ENCODE results near the gene CHD5. TPM values are rescaled to one million over a fixed set of nuclear protein-coding genes. Genes with fewer than 3 reads are reported as not detected.

CHD5 gene
- total RNA-seq, 1 donor from 2014 or later = 0.42 TPM

GRCh38 chr1:6141592-6141991, 38.5 kb downstream of the CHD5 start:
- Mint-ChIP-seq H3K36me3 (ENCODE audit: low read depth) (peaks cover 3% of the 10 kb centered on the region), H3K9me3 (ENCODE audit: low read depth) (no peaks in the 10 kb centered on the region), H3K4me1 (ENCODE audit: low read depth) (no peaks in the 10 kb centered on the region), H3K27ac (ENCODE audit: unreplicated experiment) (no peak overlapping the region), H3K27me3 (ENCODE audit: low read depth) (peaks cover 13% of the 10 kb centered on the region), H3K4me3 (ENCODE audit: unreplicated experiment) (no peak overlapping the region)
- peak; percentile 17 for TF ChIP-seq CTCF (IDR thresholded peaks at IDR 0.05)
- DNase-seq (ENCODE audit: low spot score) = peak; percentile 37

GRCh38 chr1:6140413-6140812, 39.7 kb downstream of the CHD5 start:
- no peak for DNase-seq (ENCODE audit: low spot score)
- no peak for TF ChIP-seq CTCF (IDR thresholded peaks at IDR 0.05)
- Mint-ChIP-seq H3K27ac (ENCODE audit: unreplicated experiment) (no peak overlapping the region), H3K27me3 (ENCODE audit: low read depth) (peaks cover 10% of the 10 kb centered on the region), H3K4me1 (ENCODE audit: low read depth) (no peaks in the 10 kb centered on the region), H3K4me3 (ENCODE audit: unreplicated experiment) (no peak overlapping the region), H3K9me3 (ENCODE audit: low read depth) (no peaks in the 10 kb centered on the region), H3K36me3 (ENCODE audit: low read depth) (peaks cover 3% of the 10 kb centered on the region)

DNA sequence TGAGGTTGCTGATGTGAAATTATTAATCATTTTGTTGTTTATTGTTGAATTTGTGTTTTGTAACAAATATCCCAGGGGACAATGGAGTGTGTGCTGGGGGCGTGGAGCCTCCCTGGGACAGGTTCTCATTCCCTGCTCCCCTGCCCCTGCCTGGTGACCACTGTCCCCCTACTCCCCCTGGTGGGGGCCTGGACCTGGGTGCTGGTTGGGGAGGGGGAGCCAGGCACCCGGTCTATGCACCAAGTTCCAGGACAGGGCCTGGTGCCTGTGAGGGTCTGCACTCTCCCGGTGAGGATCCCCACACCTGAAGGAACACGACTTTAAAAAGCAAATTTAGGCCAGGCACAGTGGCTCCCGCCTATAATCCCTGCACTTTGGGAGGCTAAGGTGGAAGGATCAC, 42.4 kb downstream of the CHD5 start:
- no peak for TF ChIP-seq CTCF (IDR thresholded peaks at IDR 0.05)
- Mint-ChIP-seq H3K4me3 (ENCODE audit: unreplicated experiment) (no peak overlapping the region), H3K4me1 (ENCODE audit: low read depth) (no peaks in the 10 kb centered on the region), H3K27ac (ENCODE audit: unreplicated experiment) (no peak overlapping the region), H3K36me3 (ENCODE audit: low read depth) (peaks cover 2% of the 10 kb centered on the region), H3K9me3 (ENCODE audit: low read depth) (peaks cover 1% of the 10 kb centered on the region), H3K27me3 (ENCODE audit: low read depth) (peaks cover 5% of the 10 kb centered on the region)
- DNase-seq (ENCODE audit: low spot score) = peak; percentile 56

DNA sequence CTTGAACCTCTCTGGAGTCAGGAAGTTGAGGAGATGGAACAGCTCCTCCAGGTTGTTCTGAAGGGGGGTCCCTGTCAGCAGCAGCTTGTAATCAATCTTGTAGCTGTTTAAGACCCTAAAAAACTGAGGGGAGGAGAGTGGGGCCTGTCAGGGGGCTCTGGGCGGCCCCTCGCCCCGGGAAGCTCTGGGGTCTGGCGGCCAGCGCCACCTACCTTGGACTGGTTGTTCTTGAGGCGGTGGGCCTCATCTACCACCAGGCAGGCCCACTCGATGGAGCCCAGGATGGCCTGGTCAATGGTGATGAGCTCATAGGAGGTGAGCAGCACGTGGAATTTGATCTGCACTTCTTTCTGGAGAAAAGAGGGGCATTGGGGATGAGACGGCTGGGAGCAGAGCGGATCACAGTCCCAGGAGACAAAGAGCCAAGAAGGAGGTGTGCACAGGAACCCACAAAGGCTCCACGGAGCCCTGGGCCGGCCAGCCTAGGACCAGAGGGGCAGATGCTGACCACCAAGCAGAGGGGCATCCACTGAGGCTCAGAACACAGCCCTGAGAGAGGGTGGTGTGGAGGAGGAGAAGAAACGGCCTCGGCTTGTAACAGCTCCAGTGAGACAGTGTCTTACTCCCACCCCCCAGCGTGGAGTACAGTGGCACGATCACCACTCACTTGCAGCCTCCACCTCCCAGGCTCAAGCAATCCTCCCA, 43.5 kb downstream of the CHD5 start:
- Mint-ChIP-seq H3K4me1 (ENCODE audit: low read depth) (no peaks in the 10 kb centered on the region), H3K27me3 (ENCODE audit: low read depth) (peaks cover 3% of the 10 kb centered on the region), H3K27ac (ENCODE audit: unreplicated experiment) (no peak overlapping the region), H3K36me3 (ENCODE audit: low read depth) (peaks cover 4% of the 10 kb centered on the region), H3K9me3 (ENCODE audit: low read depth) (peaks cover 12% of the 10 kb centered on the region), H3K4me3 (ENCODE audit: unreplicated experiment) (no peak overlapping the region)
- DNase-seq (ENCODE audit: low spot score) = peak; percentile 76
- TF ChIP-seq CTCF (IDR thresholded peaks at IDR 0.05) = no peak

- no peak for TF ChIP-seq CTCF (IDR thresholded peaks at IDR 0.05)
- no peak overlapping the region for H3K27ac Mint-ChIP-seq (ENCODE audit: unreplicated experiment)
- H3K9me3 Mint-ChIP-seq (ENCODE audit: low read depth) = peaks cover 14% of the 10 kb centered on the region
- no peaks in the 10 kb centered on the region for H3K4me1 Mint-ChIP-seq (ENCODE audit: low read depth)
- peaks cover 4% of the 10 kb centered on the region for H3K36me3 Mint-ChIP-seq (ENCODE audit: low read depth)
- DNase-seq (ENCODE audit: low spot score) = peak; percentile 68
- H3K4me3 Mint-ChIP-seq (ENCODE audit: unreplicated experiment) = no peak overlapping the region
- peaks cover 6% of the 10 kb centered on the region for H3K27me3 Mint-ChIP-seq (ENCODE audit: low read depth)
Measured at GRCh38 chr1:6134741-6135510, 45.2 kb downstream of the CHD5 start.

Measured in chondrocyte (in vitro differentiated cells).